ENCODE results near the gene OAT.
A peak's percentile ranks its signal among the peaks of the same experiment; 100 is the strongest.

The OAT gene

DNA sequence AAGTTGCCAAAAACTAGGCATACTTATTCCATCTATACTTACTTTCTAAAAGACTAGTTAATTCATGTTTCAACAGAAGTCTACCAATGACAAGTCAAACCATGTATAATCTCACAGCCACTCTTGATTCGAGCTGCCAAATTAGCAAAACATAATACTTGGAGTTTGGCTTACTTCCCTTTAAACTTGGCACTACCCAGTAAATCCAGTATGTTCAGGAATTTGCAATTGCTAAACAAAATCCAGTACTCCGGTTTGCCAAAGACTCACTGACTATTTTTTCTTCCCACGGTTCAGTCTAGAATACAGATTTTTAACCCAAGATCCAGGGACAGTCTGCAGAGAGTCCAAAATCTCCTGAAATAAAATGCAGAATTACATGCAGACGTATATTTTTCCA, 4.6 kb downstream of the OAT start:
- H3K9me3 ChIP-seq, result no peaks in the 10 kb centered on the region
- TF ChIP-seq, protein P1, sequence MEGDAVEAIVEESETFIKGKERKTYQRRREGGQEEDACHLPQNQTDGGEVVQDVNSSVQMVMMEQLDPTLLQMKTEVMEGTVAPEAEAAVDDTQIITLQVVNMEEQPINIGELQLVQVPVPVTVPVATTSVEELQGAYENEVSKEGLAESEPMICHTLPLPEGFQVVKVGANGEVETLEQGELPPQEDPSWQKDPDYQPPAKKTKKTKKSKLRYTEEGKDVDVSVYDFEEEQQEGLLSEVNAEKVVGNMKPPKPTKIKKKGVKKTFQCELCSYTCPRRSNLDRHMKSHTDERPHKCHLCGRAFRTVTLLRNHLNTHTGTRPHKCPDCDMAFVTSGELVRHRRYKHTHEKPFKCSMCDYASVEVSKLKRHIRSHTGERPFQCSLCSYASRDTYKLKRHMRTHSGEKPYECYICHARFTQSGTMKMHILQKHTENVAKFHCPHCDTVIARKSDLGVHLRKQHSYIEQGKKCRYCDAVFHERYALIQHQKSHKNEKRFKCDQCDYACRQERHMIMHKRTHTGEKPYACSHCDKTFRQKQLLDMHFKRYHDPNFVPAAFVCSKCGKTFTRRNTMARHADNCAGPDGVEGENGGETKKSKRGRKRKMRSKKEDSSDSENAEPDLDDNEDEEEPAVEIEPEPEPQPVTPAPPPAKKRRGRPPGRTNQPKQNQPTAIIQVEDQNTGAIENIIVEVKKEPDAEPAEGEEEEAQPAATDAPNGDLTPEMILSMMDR (IDR thresholded peaks at IDR 0.05; ENCODE audit: low read depth, low read length), result no peak
- H3K4me3 ChIP-seq (ENCODE audit: low read depth, low read length), result no peak overlapping the region
- no peak for DNase-seq
- no peaks in the 10 kb centered on the region for H3K36me3 ChIP-seq
- no peaks in the 10 kb centered on the region for H3K27me3 ChIP-seq
- H3K4me1 ChIP-seq, result peaks cover 4% of the 10 kb centered on the region; the same call in 1 of the 2 replicates

DNA sequence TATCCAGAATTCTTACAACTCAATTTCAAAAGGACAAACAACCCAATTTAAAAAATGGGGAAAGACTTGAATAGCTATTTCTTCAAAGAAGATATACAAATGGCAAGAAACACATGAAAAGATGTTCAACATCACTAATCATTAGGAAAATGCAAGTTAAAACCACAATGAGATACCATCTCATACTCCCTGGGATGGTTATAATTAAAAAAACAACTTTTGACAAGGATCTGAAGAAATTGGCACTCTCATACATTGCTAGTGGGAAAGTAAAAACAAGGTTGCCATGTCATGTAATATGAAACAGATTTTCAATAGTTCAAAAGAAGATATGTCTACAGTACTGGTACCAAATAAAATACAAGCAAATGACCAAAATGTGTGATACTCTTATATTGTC, 9.0 kb downstream of the OAT start:
- no peaks in the 10 kb centered on the region; the same call in 1 of the 2 replicates for H3K36me3 ChIP-seq

DNA sequence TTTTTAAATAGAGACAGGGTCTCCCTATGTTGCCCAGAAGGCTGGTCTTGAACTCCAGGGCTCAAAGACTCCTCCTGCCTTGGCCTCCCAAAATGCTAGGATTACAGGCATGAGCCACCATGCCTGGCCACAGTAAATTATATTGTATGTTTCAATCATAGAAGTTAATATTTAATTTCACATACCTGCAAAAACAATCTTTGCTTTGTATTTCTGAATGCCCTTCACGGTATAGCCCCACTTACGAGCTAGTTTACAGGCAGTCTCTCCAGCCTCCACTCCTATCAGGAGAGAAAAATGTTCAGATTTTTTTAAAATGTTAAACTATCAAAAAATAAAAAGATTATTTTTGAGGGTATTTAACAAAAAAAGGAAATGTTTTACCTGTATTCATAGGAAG, 10.4 kb downstream of the OAT start:
- no peak overlapping the region for H3K4me3 ChIP-seq (ENCODE audit: low read depth, low read length)
- no peaks in the 10 kb centered on the region for H3K9me3 ChIP-seq
- H3K27me3 ChIP-seq, result no peaks in the 10 kb centered on the region
- H3K36me3 ChIP-seq, result no peaks in the 10 kb centered on the region; the same call in 1 of the 2 replicates
- DNase-seq, result no peak
- TF ChIP-seq, protein P1 (IDR thresholded peaks at IDR 0.05; ENCODE audit: low read depth, low read length), result no peak
- peaks cover 4% of the 10 kb centered on the region; the same call in 1 of the 2 replicates for H3K4me1 ChIP-seq

More for the DNA sequence above, 9.0 kb downstream of the OAT start:
- no peak for DNase-seq
- TF ChIP-seq, protein P1 (IDR thresholded peaks at IDR 0.05; ENCODE audit: low read depth, low read length), result no peak
- H3K4me3 ChIP-seq (ENCODE audit: low read depth, low read length), result no peak overlapping the region
- H3K4me1 ChIP-seq, result peaks cover 4% of the 10 kb centered on the region; the same call in 1 of the 2 replicates
- H3K9me3 ChIP-seq, result no peaks in the 10 kb centered on the region
- no peaks in the 10 kb centered on the region for H3K27me3 ChIP-seq

DNA sequence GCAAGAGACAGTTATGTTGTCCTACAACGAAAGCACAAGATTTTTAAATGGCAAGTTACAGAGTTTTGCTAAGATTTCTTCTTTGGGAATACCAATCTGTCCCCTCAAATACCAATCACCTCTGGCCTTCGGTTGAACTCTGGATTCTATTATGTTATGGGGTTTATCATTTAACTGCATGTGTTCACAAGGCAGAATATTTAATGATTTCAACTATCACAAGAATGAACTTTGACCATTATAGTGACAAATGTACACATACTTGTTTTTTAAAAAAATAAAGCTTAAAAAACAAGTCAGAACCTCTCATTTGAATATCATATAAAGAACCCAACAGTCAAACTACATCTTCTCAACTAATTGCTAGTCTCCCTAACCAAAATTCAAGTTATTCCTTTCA, 11.3 kb downstream of the OAT start:
- no peaks in the 10 kb centered on the region for H3K9me3 ChIP-seq
- H3K27me3 ChIP-seq, result no peaks in the 10 kb centered on the region
- TF ChIP-seq, protein P1 (IDR thresholded peaks at IDR 0.05; ENCODE audit: low read depth, low read length), result no peak

DNA sequence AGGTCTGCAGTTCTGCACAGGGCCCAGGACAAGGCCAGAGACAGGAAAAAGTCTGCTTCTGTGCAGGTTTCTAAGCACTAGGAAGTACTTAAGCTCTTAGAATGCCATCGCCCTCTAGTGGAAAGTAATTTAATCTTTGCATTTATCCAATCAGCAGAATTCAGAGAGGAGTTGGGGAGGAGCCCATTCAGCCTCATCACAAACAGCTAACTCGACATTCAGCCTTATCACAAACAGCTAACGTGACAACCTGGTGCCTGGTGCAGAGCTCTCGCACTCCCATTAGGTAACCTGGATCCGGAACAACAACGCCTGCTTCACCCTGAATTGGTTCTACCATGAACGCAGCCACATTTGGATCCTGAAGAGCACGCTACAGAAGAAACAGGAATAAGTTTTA, 15.2 kb downstream of the OAT start:
- Histone ChIP-seq H3K4me3 (ENCODE audit: low read depth, low read length) (no peak overlapping the region), H3K4me1 (no peaks in the 10 kb centered on the region), H3K27me3 (no peaks in the 10 kb centered on the region), H3K36me3 (peaks cover 17% of the 10 kb centered on the region), H3K9me3 (no peaks in the 10 kb centered on the region)
- peak; percentile 38 for DNase-seq
- TF ChIP-seq, protein P1 (IDR thresholded peaks at IDR 0.05; ENCODE audit: low read depth, low read length), result peak; percentile 72

More for the DNA sequence above, 11.3 kb downstream of the OAT start:
- H3K36me3 ChIP-seq, result peaks cover 4% of the 10 kb centered on the region; the same call in 1 of the 2 replicates
- no peak overlapping the region for H3K4me3 ChIP-seq (ENCODE audit: low read depth, low read length)
- H3K4me1 ChIP-seq, result peaks cover 4% of the 10 kb centered on the region; the same call in 1 of the 2 replicates
- no peak for DNase-seq

DNA sequence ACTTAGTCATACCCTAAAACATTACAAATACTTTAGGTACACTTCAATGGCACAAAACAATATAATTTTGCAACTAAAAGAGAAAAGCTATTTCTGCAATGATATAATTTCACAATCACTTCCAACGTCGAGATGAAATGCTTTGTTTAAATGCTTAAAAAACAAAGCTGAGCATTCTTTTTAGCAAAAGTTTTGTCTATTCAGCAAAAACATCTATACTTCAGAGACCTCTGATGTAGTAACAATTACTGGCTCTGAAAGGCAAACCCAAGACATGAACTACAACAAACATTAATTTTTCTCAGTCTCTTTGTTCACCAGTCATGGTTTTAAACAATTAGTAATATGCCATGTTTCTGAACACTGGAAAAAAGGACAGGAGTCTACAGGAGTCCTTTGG, 16.4 kb downstream of the OAT start:
- Histone ChIP-seq H3K9me3 (no peaks in the 10 kb centered on the region), H3K27me3 (no peaks in the 10 kb centered on the region), H3K36me3 (peaks cover 20% of the 10 kb centered on the region), H3K4me3 (ENCODE audit: low read depth, low read length) (no peak overlapping the region), H3K4me1 (no peaks in the 10 kb centered on the region)
- TF ChIP-seq, protein P1 (IDR thresholded peaks at IDR 0.05; ENCODE audit: low read depth, low read length), result no peak
- no peak for DNase-seq
